IMR-90 (cell line): ENCODE data around the gene LHFPL6. TPM values are rescaled to one million over a fixed set of nuclear protein-coding genes. Genes with fewer than 3 reads are reported as not detected.

Experiments
- ATAC-seq: fragments of 200-7000 bp; cut with Tn5 transposase; 2 replicates; pipeline ENCODE4 v1.9.1; 2020; ENCODE audit warnings: low read depth, mild to moderate bottlenecking, moderate library complexity
- BruUV-seq: library from RNA; stranded (reverse); fragments of 400-500 nt; replicated peaks from 2 replicates; lab custom pipeline; 2021; lab: Mats Ljungman, UMichigan
- CTCF ChIA-PET: fragments of 300-600 bp; formaldehyde crosslinking; extraction: SDS; loops from one replicate; lab custom pipeline; 2021; ENCODE audit warnings: antibody characterized with exemption; lab: Yijun Ruan, JAX
- POLR2A ChIA-PET: fragments of 300-600 bp; sonication (Branson Sonifier 250); formaldehyde crosslinking; loops from one replicate; lab custom pipeline; 2022; ENCODE audit warnings: antibody characterized with exemption; ENCODE audit not compliant: unreplicated experiment; lab: Charles Lee
- DNase-seq: peaks from one replicate; pipeline ENCODE4 v3.0.0; 2013
- H2AFZ ChIP-seq: replicated peaks from 2 replicates; pipeline ENCODE3; 2013; ENCODE audit warnings: low read length, mild to moderate bottlenecking; ENCODE audit not compliant: poor library complexity
- H2AK5ac ChIP-seq: 2 replicates; pipeline ENCODE4 v1.6.1; 2013; ENCODE audit warnings: low read depth, low read length, inconsistent platforms
- H2AK9ac ChIP-seq: replicated peaks from 2 replicates; pipeline ENCODE3; 2013; ENCODE audit warnings: mild to moderate bottlenecking, low read depth, low read length, moderate library complexity; ENCODE audit not compliant: poor library complexity
- H2BK120ac ChIP-seq: 2 replicates; pipeline ENCODE4 v1.6.1; 2013; ENCODE audit warnings: low read depth, low read length, inconsistent platforms
- H2BK15ac ChIP-seq: 3 replicates; pipeline ENCODE4 v1.6.1; 2013; ENCODE audit warnings: low read depth, low read length, inconsistent platforms
- H2BK20ac ChIP-seq: 2 replicates; pipeline ENCODE4 v1.6.1; 2013; ENCODE audit warnings: low read depth, mild to moderate bottlenecking, inconsistent platforms, low read length, moderate library complexity
- H2BK5ac ChIP-seq: 2 replicates; pipeline ENCODE4 v1.6.1; 2013; ENCODE audit warnings: mild to moderate bottlenecking, low read depth, low read length, inconsistent platforms; ENCODE audit not compliant: poor library complexity, severe bottlenecking
- H3K14ac ChIP-seq: replicated peaks from 2 replicates; pipeline ENCODE4 v1.6.1; 2013; ENCODE audit warnings: low read depth, low read length, inconsistent platforms
- H3K18ac ChIP-seq: 2 replicates; pipeline ENCODE4 v1.6.1; 2013; ENCODE audit warnings: low read depth, low read length, control low read depth
- H3K23ac ChIP-seq: 2 replicates; pipeline ENCODE4 v1.6.1; 2013; ENCODE audit warnings: low read depth, low read length, inconsistent platforms
- H3K27ac ChIP-seq: 2 replicates; pipeline ENCODE4 v1.5.1; 2013; ENCODE audit warnings: mild to moderate bottlenecking, control low read depth, low read length; ENCODE audit not compliant: insufficient read depth
- H3K27me3 ChIP-seq: 2 replicates; pipeline ENCODE4 v1.6.1; 2013; ENCODE audit warnings: low read length; ENCODE audit not compliant: control insufficient read depth, insufficient read depth
- H3K36me3 ChIP-seq: 2 replicates; pipeline ENCODE4 v1.6.1; 2013; ENCODE audit warnings: low read length, mixed read lengths; ENCODE audit not compliant: control insufficient read depth, insufficient read depth
- H3K4ac ChIP-seq: 2 replicates; pipeline ENCODE4 v1.6.1; 2013; ENCODE audit warnings: low read depth, low read length, inconsistent platforms
- H3K4me1 ChIP-seq: 2 replicates; pipeline ENCODE4 v1.6.1; 2013; ENCODE audit warnings: low read length, mixed read lengths; ENCODE audit not compliant: control insufficient read depth, insufficient read depth
- H3K4me2 ChIP-seq: 2 replicates; pipeline ENCODE4 v1.6.1; 2013; ENCODE audit warnings: low read depth, mild to moderate bottlenecking, control low read depth, low read length, moderate library complexity
- H3K4me3 ChIP-seq: 2 replicates; pipeline ENCODE4 v1.5.1; 2013; ENCODE audit warnings: low read depth, mild to moderate bottlenecking, control low read depth, low read length, moderate library complexity; ENCODE audit not compliant: insufficient read depth
- H3K56ac ChIP-seq: 2 replicates; pipeline ENCODE4 v1.6.1; 2013; ENCODE audit warnings: low read length, inconsistent platforms; ENCODE audit not compliant: insufficient read depth; ENCODE audit errors: extremely low read depth
- H3K79me1 ChIP-seq, 2 experiments: 2 replicates each; pipeline ENCODE4 v1.6.1; 2013; ENCODE audit warnings: low read length in 2 of 2, inconsistent platforms in 1 of 2, low read depth in 1 of 2
- H3K9ac ChIP-seq: 2 replicates; pipeline ENCODE4 v1.6.1; 2013; ENCODE audit warnings: low read depth, low read length, control low read depth
- H3K9me1 ChIP-seq: 2 replicates; pipeline ENCODE4 v1.6.1; 2013; ENCODE audit warnings: low read length, inconsistent platforms; ENCODE audit not compliant: insufficient read depth
- H3K9me3 ChIP-seq: 2 replicates; pipeline ENCODE4 v1.6.1; 2013; ENCODE audit warnings: low read length; ENCODE audit not compliant: control insufficient read depth, insufficient read depth
- H4K20me1 ChIP-seq: 2 replicates; pipeline ENCODE4 v1.6.1; 2013; ENCODE audit warnings: low read length, inconsistent platforms; ENCODE audit not compliant: insufficient read depth
- H4K5ac ChIP-seq: 2 replicates; pipeline ENCODE4 v1.6.1; 2013; ENCODE audit warnings: mild to moderate bottlenecking, low read depth, low read length, control low read depth
- H4K8ac ChIP-seq, 2 experiments: 2 replicates each; pipeline ENCODE4 v1.6.1; 2013; ENCODE audit warnings: low read depth in 2 of 2, low read length in 2 of 2, control low read depth in 1 of 2, inconsistent platforms in 1 of 2
- H4K91ac ChIP-seq: 2 replicates; pipeline ENCODE4 v1.6.1; 2013; ENCODE audit warnings: low read depth, low read length, inconsistent platforms; ENCODE audit not compliant: insufficient read depth
- CEBPB ChIP-seq: IDR thresholded peaks from 2 replicates; pipeline ENCODE4 v1.6.1; 2012; ENCODE audit warnings: low read depth, low read length, improper control_type of control experiment
- CHD1 ChIP-seq: IDR thresholded peaks from 2 replicates; pipeline ENCODE4 v1.6.1; 2012; ENCODE audit warnings: low read depth, low read length, improper control_type of control experiment
- CTCF ChIP-seq: conservative IDR thresholded peaks from 2 replicates; pipeline ENCODE4 v1.5.1; 2012; ENCODE audit warnings: mild to moderate bottlenecking, low read depth, low read length, improper control_type of control experiment
- ELK1 ChIP-seq: fragments of 150-350 bp; IDR thresholded peaks from 2 replicates; pipeline ENCODE4 v1.6.1; 2016; ENCODE audit warnings: low read depth, mild to moderate bottlenecking, low read length, moderate library complexity, borderline replicate concordance
- FOS ChIP-seq: fragments of 150-350 bp; IDR thresholded peaks from 2 replicates; pipeline ENCODE4 v1.6.1; 2016; ENCODE audit warnings: low read depth, low read length
- MAFK ChIP-seq: IDR thresholded peaks from 2 replicates; pipeline ENCODE4 v1.6.1; 2012; ENCODE audit warnings: low read depth, low read length, improper control_type of control experiment
- MAZ ChIP-seq: IDR thresholded peaks from 2 replicates; pipeline ENCODE4 v1.6.1; 2012; ENCODE audit warnings: low read depth, mild to moderate bottlenecking, low read length, improper control_type of control experiment, moderate library complexity, borderline replicate concordance
- MXI1 ChIP-seq: IDR thresholded peaks from 2 replicates; pipeline ENCODE4 v1.6.1; 2012; ENCODE audit warnings: low read depth, mild to moderate bottlenecking, low read length, moderate library complexity, borderline replicate concordance
- NFE2L2 ChIP-seq: fragments of 150-350 bp; IDR thresholded peaks from 2 replicates; pipeline ENCODE4 v1.6.1; 2016; ENCODE audit warnings: low read depth, mild to moderate bottlenecking, low read length
- POLR2A ChIP-seq: IDR thresholded peaks from 2 replicates; pipeline ENCODE4 v1.6.1; 2012; ENCODE audit warnings: mild to moderate bottlenecking, low read depth, low read length
- RAD21 ChIP-seq: IDR thresholded peaks from 2 replicates; pipeline ENCODE4 v1.6.1; 2012; ENCODE audit warnings: low read length, improper control_type of control experiment
- RCOR1 ChIP-seq: IDR thresholded peaks from 2 replicates; pipeline ENCODE4 v1.6.1; 2012; ENCODE audit warnings: mild to moderate bottlenecking, low read length, improper control_type of control experiment; ENCODE audit not compliant: insufficient replicate concordance
- RFX5 ChIP-seq: IDR thresholded peaks from 2 replicates; pipeline ENCODE4 v1.8.0; 2012; ENCODE audit warnings: low read depth, mild to moderate bottlenecking, low read length, moderate library complexity
- SMC3 ChIP-seq: fragments of 150-350 bp; IDR thresholded peaks from 2 replicates; pipeline ENCODE4 v1.6.1; 2016; ENCODE audit warnings: low read depth, mild to moderate bottlenecking, antibody characterized with exemption, low read length, moderate library complexity
- USF2 ChIP-seq: fragments of 150-350 bp; IDR thresholded peaks from 2 replicates; pipeline ENCODE4 v1.6.1; 2017; ENCODE audit warnings: mild to moderate bottlenecking, antibody characterized with exemption, low read length, low read depth
- WGBS, 2 experiments: methylation state at CpG; one replicate each; pipeline versions ENCODE4 v1.1.5 to v1.1.7; 2013; ENCODE audit warnings: missing lambda C conversion rate in 2 of 2; ENCODE audit not compliant: insufficient read length in 1 of 2; ENCODE audit errors: extremely low coverage in 2 of 2; 5-methylcytosine and 5-hydroxymethylcytosine counted together
- dilution Hi-C: fragments of 300-500 bp; cut with HindIII; formaldehyde crosslinking; loops from one replicate; pipeline ENCODE4 v1.14.3; 2018; ENCODE audit warnings: low sequenced_read_pairs; ENCODE audit not compliant: unreplicated experiment
- in situ Hi-C: fragments of 300-500 bp; cut with MboI; formaldehyde crosslinking; loops from 3 replicates; pipeline ENCODE4 v1.14.3; 2019; ENCODE audit warnings: low sequenced_read_pairs, inconsistent platforms, mixed read lengths
- intact Hi-C: fragments of 100-400 bp; cut with micrococcal nuclease; formaldehyde crosslinking; loops from 2 replicates; pipeline ENCODE4 v1.10.0; 2022
- polyA plus RNA-seq, 3 experiments: library from polyadenylated mRNA; depleted of rRNA; stranded (reverse); fragments of >200 nt; gene quantifications; 2 replicates each; pipeline ENCODE4 v1.2.3, GENCODE V29; 2012; ENCODE audit warnings: low replicate concordance in 1 of 3
- total RNA-seq: library from RNA; depleted of rRNA; stranded (reverse); fragments of >200 nt; gene quantifications from 2 replicates; pipeline ENCODE4 v1.2.3, GENCODE V29; 2012

Gene LHFPL6
- total and polyA plus RNA-seq, 2 of the 4 experiments (the other 2 are of a cell fraction): 24.7 to 36.1 TPM

- H4K5ac ChIP-seq: no peak overlapping the region
- intact Hi-C loops: no loop called here
- H2BK120ac ChIP-seq: no peak overlapping the region
- no TSS peak for BruUV-seq
- no peak overlapping the region for H3K27ac ChIP-seq
- no peak overlapping the region for H4K91ac ChIP-seq
- no peaks in the 10 kb centered on the region for H3K9me3 ChIP-seq
- H3K56ac ChIP-seq: no peak overlapping the region
- H3K79me1 ChIP-seq: peaks cover 18 to 42% of the 10 kb centered on the region in 2 experiments; a peak in 3 of 4 replicates
- peaks cover 10% of the 10 kb centered on the region for H3K9me1 ChIP-seq
- no peak overlapping the region for H3K18ac ChIP-seq
- H3K4me1 ChIP-seq: peaks cover 3% of the 10 kb centered on the region; the same call in 1 of the 2 replicates
- H3K4me3 ChIP-seq: no peak overlapping the region
- H3K36me3 ChIP-seq: no peaks in the 10 kb centered on the region
- H3K4me2 ChIP-seq: no peak overlapping the region
- POLR2A ChIA-PET: no interaction called here
- no peak overlapping the region for H2BK5ac ChIP-seq
- in situ Hi-C loops: no loop called here
- H4K20me1 ChIP-seq: no peaks in the 10 kb centered on the region
- DNase-seq (no peak), ATAC-seq (no peak)
- no peak overlapping the region for H2AK5ac ChIP-seq
- CTCF ChIA-PET: no interaction called here
- H3K14ac ChIP-seq: no peak overlapping the region
- H4K8ac ChIP-seq: no peak overlapping the region
- TF ChIP-seq MAZ (no peak), CHD1 (no peak), ELK1 (no peak), USF2 (no peak), CEBPB (no peak), RFX5 (no peak), POLR2A (no peak), RCOR1 (no peak), MXI1 (no peak), NFE2L2 (no peak), FOS (no peak), SMC3 (no peak), CTCF (no peak), RAD21 (no peak), MAFK (no peak)
- no peak overlapping the region for H3K23ac ChIP-seq
- no CpG with 5 or more reads among the region's 9 CpGs for WGBS, 2 experiments
- no peak overlapping the region for H2BK15ac ChIP-seq
- no peak overlapping the region; the same call in 1 of the 2 replicates for H3K4ac ChIP-seq
- dilution Hi-C loops: no loop called here
- no peak overlapping the region for H2AFZ ChIP-seq
- no peak overlapping the region for H2BK20ac ChIP-seq
- no peak overlapping the region for H2AK9ac ChIP-seq
- H3K9ac ChIP-seq: no peak overlapping the region
- no peaks in the 10 kb centered on the region for H3K27me3 ChIP-seq
Measured at GRCh38 chr13:39498471-39499114, 104.4 kb downstream of the LHFPL6 start.
